Activated gamma-delta T cell (primary cell): ENCODE measurements around the gene JMJD1C.
"Not testable (repeated sequence)": the region's sequence is repeated elsewhere in the genome, so short reads cannot be mapped to it uniquely, and the experiment has no call there.

Experiments
- DNase-seq: peaks from one replicate; lab custom pipeline; 2025; lab: John Stamatoyannopoulos, UW

JMJD1C gene

GRCh38 chr10:63407136-63407662 lies 58.6 kb downstream of the JMJD1C start:
- DNase-seq, result no peak

GRCh38 chr10:63396133-63396761 lies 69.5 kb downstream of the JMJD1C start:
- DNase-seq, result no peak

GRCh38 chr10:63393050-63393449 lies 72.7 kb downstream of the JMJD1C start:
- no peak for DNase-seq

DNA sequence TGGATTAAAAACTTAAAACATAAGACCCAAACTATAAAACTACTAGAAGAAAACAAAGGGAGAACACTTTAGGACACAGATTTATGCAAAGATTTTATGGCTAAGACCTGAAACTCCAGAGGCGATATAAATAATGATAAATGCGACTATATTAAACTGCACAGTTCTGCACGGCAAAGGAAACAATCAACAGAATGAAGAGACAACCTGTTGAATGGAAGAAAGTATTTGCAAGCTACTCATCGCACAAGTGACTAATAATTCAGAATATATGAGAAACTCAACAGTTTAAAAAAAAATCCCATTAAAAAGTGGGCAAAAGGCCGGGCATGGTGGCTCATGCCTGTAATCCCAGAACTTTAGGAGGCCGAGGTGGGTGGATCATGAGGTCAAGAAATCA lies 73.6 kb downstream of the JMJD1C start:
- no peak for DNase-seq

DNA sequence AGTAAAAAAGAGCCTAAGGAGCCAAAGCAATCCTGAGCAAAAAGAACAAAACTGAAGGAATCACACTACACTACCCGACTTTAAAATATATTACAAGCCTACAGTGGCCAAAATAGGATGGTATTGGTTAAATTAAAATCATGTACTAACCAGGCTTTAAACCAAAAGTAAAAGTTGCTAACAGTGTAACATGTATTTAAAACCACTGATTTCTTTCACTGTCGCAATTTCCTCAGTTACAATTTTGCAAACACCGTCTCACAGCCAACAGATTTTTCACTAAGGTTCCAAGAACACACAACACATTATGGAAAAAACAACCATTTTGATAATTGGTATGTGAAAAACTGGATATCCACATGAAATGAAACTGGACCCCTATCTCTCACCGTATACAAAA lies 74.0 kb downstream of the JMJD1C start:
- DNase-seq, result no peak

DNA sequence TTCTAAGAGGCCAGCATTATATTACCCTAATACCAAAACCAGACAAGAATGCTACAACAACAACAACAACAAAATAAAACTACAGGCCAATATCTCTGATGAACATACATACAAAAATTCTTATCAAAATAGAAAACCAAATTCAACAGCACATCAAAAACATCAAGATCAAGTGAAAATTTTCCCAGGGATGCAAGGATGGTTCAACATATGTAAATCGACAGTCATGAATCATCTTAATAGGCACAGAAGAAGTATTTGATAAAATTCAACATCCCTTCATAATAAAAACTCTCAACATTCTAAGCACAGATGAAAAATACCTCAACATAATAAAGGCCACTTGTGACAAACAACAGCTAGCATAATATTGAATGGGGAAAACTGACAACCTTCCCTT lies 75.3 kb downstream of the JMJD1C start:
- no peak for DNase-seq

DNA sequence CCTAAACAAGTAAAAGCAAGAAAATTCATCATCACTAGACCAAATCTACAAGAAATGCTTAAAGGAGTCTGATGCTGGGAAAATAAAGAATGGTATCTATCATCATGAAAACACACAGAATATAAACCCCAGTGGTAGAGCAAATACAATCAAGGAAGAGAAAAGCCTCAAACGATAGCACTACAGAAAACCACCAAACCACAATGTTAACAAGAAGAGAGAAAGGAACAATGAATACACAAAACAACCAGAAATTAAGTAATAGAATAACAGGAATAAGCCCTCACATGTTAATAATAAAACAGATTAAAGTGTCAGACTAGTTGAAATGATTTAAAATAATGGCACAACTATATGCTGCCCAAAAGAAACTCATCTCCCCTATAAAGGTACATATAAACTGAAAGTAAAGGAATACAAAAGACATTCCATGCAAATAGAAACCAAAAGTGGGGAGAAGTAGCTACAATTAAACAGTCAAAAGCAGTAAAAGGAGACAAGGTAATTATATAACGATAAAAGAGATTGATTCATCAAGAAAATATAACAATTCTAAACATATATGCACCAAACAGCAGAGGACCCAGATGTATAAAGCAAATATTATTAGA lies 77.3 kb downstream of the JMJD1C start:
- no peak for DNase-seq

- DNase-seq, result no peak
Measured at GRCh38 chr10:63385254-63385653, 80.5 kb downstream of the JMJD1C start.

DNA sequence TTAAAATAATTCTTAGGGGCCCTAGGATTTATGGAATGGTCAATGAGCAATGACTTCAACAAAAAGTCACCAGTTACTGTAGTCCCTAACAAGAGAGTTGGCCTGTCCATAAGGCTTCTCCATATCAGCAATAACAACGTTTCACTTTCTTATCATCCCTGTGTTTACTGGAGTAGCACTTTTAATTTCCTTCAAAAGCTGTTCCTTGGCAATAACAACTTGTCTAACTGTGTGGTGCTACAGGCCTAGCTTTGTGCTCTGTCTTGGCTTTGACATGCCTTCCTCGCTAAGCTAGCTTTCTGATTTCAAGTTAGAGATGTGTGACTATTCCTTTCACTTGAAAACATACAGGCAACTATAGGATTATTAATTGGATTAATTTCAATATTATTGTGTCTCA lies 81.1 kb downstream of the JMJD1C start:
- DNase-seq, result no peak

- DNase-seq, result no peak
Measured at GRCh38 chr10:63384001-63384400, 81.8 kb downstream of the JMJD1C start.

- DNase-seq, result no peak
Measured at GRCh38 chr10:63383141-63383540, 82.6 kb downstream of the JMJD1C start.

DNA sequence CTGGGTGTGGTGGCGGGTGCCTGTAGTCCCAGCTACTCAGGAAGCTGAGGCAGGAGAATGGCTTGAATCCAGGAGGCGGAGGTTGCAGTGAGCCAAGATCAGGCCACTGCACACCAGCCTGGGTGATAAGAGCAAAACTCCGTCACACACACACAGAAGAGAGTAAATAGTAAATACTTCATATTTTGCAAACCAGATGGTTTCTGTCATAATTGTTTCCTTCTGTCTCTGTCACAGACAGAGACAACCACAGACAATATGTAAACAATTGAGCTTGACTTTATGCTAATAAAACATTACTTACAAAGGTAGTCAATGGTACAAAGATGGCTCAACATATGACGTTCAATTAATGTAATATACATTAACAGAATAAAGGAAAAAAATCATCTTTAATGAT lies 83.7 kb downstream of the JMJD1C start:
- DNase-seq, result no peak

DNA sequence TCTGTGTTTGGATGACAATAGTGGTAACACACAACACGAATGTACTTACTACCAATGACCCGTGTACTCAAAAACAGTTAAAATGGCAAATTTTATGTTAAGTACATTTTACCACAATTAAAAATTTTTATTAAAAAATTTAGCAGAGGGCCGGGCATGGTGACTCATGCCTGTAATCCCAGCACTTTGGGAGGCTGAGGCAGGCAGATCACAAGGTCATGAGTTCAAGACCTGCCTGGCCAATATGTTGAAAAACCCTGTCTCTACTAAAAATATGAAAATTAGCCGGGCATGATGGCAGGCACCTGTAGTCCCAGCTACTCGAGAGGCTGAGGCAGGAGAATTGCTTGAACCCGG lies 88.5 kb downstream of the JMJD1C start:
- DNase-seq, result not testable (repeated sequence)

GRCh38 chr10:63376560-63377304 lies 89.0 kb downstream of the JMJD1C start:
- DNase-seq, result no peak

GRCh38 chr10:63375859-63376258 lies 89.9 kb downstream of the JMJD1C start:
- DNase-seq, result no peak

DNA sequence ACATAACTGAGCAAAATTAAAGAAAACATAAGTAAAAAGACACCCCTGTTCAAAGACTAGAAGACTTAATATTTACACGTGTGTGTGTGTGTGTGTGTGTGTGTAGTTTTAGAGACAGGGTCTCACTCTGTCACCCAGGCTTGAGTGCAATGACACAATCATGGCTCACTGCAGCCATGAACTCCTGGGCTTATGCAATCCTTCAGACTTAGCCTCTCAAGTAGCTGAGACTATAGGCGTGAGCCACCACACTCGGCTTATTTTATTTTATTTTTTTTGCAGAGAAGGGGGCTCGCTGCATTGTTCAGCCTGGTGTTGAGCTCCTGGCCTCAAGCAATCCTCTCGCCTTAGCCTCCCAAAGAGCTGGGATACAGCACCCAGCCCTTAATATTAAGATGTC lies 90.3 kb downstream of the JMJD1C start:
- no peak for DNase-seq

DNA sequence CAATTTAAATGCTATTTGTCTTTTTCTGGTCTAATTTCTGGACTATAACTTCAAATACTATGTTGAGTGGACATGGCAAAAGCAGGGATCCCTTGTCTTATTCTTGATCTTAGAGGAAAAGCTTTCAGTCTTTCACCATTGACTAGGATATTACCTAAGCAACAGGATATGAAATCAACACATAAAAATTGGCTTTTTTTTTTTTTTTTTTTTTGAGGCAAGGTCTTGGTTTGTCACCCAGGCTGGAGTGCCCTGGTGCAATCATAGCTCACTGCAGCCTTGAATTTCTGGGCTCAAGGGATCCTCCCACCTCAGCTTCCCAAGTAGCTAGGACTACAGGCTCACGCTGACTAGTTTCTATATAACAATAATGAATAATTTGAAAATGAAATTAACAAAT lies 90.8 kb downstream of the JMJD1C start:
- DNase-seq, result no peak

DNA sequence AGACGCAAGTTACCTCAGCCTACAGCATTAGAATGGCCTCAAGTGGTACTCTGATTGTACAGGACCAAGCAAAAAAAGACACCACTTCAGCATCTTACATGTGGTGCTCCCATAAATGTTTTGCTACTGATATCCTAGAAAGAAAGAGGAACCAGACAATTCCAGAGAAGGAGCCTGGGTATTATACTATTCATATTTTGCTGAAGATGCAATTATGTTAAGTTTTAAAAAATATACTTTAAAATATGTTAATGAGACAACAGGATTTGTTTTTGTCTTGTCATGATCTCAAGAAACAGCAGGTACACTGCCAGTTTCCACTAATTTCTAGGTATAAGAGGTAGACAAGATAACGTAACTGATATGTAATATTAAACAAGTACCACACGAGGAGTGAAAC lies 92.6 kb downstream of the JMJD1C start:
- no peak for DNase-seq

DNA sequence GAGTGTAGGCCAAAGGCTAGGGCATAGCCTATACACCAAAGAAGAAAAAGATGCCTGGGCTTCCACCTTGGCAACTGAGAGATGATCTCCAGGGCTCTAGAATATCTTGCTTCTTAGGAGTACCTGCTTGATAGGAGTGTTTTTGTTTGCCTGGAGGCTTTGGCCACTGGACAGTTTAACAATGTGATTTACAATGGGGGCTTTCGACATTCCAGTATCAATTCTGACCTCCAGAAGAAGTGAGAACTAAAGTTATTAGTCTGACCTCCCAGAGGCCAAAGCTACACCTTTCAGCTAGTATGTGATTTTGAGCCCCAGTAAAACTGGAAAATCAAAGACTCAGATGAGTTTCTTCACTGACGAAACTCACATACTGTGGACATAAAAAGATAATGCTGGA lies 96.1 kb downstream of the JMJD1C start:
- no peak for DNase-seq

DNA sequence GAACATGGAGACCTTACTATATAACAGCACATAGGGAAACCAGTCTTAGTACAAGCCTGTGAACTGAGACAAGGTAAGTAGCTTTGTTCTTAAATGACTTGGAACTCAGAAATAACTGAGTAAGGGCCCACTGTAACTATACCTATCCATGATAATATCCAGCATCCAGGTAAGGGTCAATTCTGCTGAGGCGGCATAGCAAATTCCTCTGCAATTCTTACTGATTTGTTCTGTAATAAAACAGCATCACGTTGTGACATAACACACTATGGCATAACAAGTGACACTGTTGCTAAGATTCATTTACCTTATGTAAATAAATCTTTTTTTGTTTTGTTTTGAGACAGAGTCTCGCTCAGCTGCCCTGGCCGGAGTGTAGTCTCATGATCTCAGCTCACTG lies 97.4 kb downstream of the JMJD1C start:
- no peak for DNase-seq

- DNase-seq, result no peak
Measured at GRCh38 chr10:63366933-63367332, 98.8 kb downstream of the JMJD1C start.

DNA sequence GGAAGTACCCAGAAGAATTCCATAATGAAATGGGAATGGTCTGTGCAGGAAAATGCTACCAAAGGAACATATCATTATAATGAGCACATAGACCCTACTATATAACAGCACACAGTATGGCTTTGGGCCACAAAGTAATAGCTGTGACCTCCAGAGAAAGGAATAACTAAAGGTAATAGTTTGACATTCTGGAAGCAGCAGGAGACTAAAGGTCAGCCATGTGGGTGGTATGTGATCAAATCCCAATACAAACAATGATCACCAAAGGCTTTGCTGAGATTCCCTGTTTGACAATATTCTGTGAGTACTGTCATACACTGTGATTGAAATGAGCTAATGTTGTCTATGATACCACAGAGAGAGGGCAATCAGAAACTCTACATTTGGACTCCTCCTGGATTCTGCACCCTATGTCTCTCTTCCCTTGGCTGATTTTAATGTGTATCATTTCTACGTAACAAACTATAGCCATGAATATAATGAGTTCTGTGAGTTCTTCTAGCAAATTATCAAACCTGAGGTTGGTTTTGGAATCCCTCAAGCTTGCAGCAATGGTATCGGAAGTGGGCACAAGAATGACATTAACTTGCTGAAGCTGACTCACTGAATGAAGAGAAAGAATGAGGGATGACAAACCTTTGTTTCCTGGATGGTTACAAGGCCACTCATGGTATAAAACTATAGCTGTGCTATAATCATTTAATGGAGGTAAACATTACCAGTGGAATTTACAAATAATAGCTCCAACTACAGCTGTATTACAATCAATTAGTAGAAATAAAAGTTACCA lies 99.6 kb downstream of the JMJD1C start:
- no peak for DNase-seq
